Activated T-helper 1 cell treated with Interleukin-2 at 50 U/mL for 16 hours (primary cell): Measurements from ENCODE around the gene CPLANE2.
A peak's percentile ranks its signal among the peaks of the same experiment; 100 is the strongest.
"Not testable (repeated sequence)": the region's sequence is repeated elsewhere in the genome, so short reads cannot be mapped to it uniquely, and the experiment has no call there.

Source experiments
- DNase-seq: peaks from one replicate; pipeline ENCODE4 v3.0.0-alpha.2; 2020; ENCODE audit warnings: low read depth

The CPLANE2 gene, protein sequence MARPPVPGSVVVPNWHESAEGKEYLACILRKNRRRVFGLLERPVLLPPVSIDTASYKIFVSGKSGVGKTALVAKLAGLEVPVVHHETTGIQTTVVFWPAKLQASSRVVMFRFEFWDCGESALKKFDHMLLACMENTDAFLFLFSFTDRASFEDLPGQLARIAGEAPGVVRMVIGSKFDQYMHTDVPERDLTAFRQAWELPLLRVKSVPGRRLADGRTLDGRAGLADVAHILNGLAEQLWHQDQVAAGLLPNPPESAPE

DNA sequence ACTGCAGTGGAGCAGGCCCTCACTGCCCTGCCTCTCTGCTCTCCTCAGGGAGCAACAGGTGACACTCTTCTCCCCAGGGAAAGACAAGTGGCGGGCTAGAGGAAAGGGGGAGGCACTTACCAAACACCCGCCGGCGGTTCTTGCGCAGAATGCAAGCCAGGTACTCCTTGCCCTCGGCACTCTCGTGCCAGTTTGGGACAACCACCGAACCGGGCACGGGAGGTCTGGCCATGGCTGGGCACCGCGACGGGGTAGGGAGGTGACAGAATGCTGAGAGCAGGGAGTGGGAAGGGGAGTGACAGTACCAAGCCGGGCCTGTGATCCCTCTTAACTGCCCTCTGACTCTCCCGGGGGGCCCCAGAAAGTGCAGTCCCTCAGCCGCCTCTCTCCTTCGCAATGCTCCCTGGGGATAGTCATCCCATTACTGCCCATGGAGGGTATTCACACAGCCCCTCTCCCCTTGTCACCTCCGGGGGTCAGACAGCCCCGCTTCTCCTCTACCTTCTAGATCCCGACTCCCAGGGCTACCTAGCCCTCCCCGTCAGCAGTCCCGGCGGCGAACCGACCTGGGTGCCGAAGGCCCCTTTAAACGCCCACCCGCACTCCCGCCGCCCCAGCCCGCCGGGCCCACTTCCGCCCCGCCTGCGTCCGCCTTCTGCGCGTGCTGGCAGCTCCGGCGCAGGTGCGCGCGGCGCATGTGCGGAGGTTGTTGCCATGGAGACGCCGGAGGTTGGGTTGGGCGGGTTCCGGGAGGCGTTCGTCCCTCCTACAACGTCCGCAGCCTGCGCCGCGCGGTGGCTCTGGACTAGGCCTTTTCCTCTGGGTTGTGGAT, at the start of gene CPLANE2:
TSS of gene CPLANE2 (minus strand) at position 673 of the 832 bp plus-strand sequence. CDS start at position 232, 441 bp downstream.
- peak; percentile 94 for DNase-seq

- no peak for DNase-seq
These were observed 49.1 kb upstream of the CPLANE2 start for GRCh38 chr1:16286122-16286521.

- no peak for DNase-seq
These were observed 44.8 kb upstream of the CPLANE2 start for GRCh38 chr1:16281765-16282164.

- no peak for DNase-seq
These were observed 42.2 kb upstream of the CPLANE2 start for GRCh38 chr1:16279186-16279585.

- no peak for DNase-seq
These were observed 39.5 kb upstream of the CPLANE2 start for GRCh38 chr1:16276302-16277030.

GRCh38 chr1:16275591-16275990, 38.6 kb upstream of the CPLANE2 start:
- no peak for DNase-seq

GRCh38 chr1:16267690-16268180, 30.8 kb upstream of the CPLANE2 start:
- DNase-seq = no peak

DNA sequence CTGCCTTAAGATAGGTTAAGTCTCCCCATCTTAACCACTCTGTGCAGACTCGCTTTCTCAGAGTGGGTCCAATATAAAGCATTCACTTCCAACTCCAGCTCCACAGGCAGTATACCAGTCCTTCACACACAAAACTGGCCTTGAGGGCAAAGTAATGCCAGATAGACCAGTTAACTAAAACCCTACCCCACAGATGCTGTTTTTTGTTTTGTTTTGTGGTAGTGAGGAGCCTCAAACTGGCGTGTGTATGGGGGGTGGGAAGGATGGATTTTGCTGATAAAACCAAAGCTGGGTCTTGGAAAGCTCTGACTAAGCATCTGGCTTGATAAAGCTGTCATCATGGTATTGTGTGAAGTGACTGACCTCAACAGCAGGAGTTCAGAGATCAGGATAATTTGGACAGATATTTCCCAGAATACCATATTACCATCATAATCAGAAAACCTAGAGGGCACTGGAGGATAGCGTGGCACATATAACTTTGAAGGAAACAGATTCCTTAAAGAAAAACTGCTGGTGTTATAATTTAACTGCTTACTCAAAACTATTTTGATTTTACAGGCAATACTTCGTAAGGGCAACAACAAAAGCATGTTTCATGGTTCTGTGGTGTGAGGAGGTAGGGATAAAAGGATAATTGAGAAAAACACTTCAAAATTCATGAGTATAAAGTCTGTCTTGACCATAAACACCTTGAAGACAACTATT, 29.6 kb upstream of the CPLANE2 start:
- no peak for DNase-seq

- no peak for DNase-seq
These were observed 25.1 kb upstream of the CPLANE2 start for GRCh38 chr1:16262067-16262466.

GRCh38 chr1:16260814-16261213, 23.8 kb upstream of the CPLANE2 start:
- DNase-seq = no peak

DNA sequence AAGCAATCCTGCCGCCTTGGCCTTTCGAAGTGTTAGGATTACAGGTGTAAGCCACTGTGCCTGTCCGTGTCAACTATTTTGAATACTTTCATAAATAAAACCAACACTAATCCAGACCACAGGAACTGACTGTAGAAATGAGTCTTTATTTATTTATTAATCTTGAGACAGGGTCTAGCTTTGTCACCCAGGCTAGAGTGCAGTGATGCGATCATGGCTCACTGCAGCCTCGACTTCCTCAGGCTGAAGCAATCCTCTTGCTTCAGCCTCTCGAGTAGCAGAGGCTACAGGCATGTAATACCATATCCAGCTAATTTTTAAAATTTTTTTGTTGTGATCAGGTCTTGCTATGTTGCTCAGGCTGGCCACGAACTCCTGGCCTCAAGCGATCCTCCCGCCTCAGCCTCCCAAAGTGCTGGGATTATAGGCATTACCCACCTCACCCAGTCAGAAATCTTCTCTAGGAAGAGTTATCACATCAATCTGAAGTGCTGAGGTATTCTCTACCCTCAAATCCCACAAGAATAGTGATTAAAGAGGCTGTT, 21.7 kb upstream of the CPLANE2 start:
- no peak for DNase-seq

DNA sequence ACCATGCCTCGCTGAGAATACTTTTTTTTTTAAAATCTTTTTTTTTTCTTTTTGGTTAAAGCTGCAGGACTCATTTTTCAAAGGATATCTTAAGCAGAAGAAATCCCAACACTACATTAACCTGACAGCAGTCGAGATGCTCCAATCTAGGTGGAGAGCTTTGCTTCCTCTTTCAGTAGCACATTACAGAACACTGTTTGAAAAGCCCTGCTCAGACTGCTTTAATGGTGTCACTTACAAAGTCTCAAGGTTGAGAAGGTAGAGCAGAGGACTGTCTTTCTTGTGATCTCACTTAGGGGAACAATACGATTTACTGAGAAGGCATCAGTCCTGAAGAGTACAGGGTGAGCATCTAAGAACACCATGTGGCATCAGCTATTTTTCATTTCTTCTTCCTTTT, 21.0 kb upstream of the CPLANE2 start:
- no peak for DNase-seq

DNA sequence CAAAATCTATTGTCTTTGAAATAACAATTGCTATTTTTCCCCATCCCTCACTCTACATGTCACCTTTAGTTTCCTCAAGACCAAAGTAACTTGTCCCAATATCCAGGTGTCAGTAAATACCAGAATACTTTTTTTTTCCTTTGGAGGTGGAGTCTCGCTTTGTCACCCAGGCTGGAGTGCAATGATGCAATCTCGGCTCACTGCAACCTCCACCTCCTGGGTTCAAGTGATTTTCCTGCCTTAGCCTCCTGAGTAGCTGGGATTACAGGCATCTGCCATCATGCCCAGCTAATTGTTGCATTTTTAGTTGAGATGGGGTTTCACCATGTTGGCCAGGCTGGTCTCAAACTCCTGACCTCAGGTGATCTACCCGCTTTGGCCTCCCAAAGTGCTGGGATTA, 20.6 kb upstream of the CPLANE2 start:
- DNase-seq = not testable (repeated sequence)

GRCh38 chr1:16256478-16256877, 19.5 kb upstream of the CPLANE2 start:
- no peak for DNase-seq

DNA sequence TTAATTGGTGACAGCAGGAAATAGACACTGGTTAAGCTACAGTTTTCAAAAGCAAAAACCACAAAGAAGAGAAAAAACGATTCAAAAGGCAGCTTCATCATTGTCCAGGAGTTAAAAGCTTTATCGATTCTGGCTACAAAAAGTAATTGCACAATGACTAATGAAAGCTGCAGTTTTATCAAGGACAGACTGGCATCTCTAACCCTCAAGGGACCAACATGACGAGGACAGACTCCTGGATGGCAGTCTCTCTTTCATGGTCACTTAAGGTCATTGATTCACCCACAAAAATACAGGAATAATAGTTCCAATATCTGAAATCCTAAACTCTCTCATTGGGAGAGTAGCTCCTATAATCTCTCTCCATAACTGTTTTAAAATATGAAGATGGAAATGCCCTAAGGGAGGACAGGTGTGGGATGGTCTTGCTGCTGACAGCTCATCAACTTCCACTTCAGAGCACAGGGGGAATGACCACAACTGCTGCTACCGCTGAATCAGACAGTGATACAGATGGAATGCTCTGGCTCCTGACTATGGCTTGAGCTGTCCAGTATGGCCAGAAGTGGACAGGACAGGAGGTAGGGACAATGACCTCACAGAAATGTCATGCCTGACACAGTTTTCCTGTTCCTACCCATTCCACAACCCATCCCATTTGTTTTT, 17.4 kb upstream of the CPLANE2 start:
- DNase-seq = no peak

DNA sequence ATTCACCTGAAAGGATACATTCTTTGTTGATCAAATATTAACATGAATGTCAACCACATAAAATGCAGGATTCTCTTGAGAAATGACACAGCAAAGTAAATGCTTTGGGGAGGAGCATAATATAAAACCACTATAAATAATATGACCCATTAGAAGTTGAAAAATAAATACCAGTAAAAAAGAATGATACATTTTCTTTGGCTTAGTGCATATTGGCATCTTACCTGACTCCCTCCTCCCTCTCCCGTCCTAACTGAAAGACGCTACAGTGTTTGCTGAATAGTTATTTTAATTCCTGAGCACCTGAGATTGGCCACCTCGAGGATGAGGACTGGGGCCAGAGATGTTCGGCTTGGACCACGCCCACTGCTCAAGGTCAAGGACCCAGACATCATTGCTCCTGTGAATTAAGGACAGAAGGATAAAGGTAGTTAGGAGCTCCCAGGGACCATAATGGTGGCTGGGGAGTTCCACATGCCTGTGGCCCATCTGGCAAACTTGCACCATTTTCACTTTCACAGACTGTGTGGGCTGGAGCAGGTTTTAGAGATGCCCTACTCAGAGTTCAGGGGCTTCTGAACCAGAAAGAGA, 16.4 kb upstream of the CPLANE2 start:
- no peak for DNase-seq

GRCh38 chr1:16252912-16253311, 15.9 kb upstream of the CPLANE2 start:
- DNase-seq = no peak

GRCh38 chr1:16251381-16251780, 14.4 kb upstream of the CPLANE2 start:
- DNase-seq = no peak

GRCh38 chr1:16250524-16251251, 13.7 kb upstream of the CPLANE2 start:
- no peak for DNase-seq
